Measurements from ENCODE around the gene NUDT13.

NUDT13 gene

GRCh38 chr10:73095481-73096021 lies 14.7 kb upstream of the NUDT13 start:
- Histone ChIP-seq H4K5ac (ENCODE audit: low read length) (no peak overlapping the region), H3K56ac (ENCODE audit: low read length) (peak overlapping the region; percentile 99), H4K8ac (ENCODE audit: low read depth, low read length) (no peak overlapping the region), H3K4me1 (ENCODE audit: control insufficient read depth, low read depth, low read length) (peaks cover 2% of the 10 kb centered on the region), H2AK5ac (ENCODE audit: low read length) (no peak overlapping the region), H3K9ac (ENCODE audit: low read length) (peak overlapping the region; percentile 99), H3K79me1 (ENCODE audit: low read length) (peaks cover 4% of the 10 kb centered on the region), H3K27ac (ENCODE audit: low read depth, low read length) (peak overlapping the region; percentile 95), H3K79me2 (ENCODE audit: control insufficient read depth, insufficient read depth, low read length) (peaks cover 17% of the 10 kb centered on the region), H3K4me2 (ENCODE audit: low read length) (peak overlapping the region; percentile 75), H3K23ac (ENCODE audit: low read length) (peak overlapping the region; percentile 83), H3K27me3 (ENCODE audit: insufficient read depth, low read length, poor library complexity) (no peaks in the 10 kb centered on the region), H3K18ac (ENCODE audit: low read length) (peak overlapping the region; percentile 85), H3K4me3 (ENCODE audit: low read length) (peak overlapping the region; percentile 95), H2BK15ac (replicated peaks; ENCODE audit: low read depth) (no peak overlapping the region), H2BK5ac (ENCODE audit: low read length) (peak overlapping the region; percentile 58), H3K4ac (ENCODE audit: low read depth, low read length) (no peak overlapping the region), H2BK120ac (ENCODE audit: low read depth, low read length) (no peak overlapping the region), H3K36me3 (ENCODE audit: control insufficient read depth, insufficient read depth, low read length) (no peaks in the 10 kb centered on the region)
- peak; percentile 84 for DNase-seq
- WGBS (ENCODE audit: extremely low coverage, insufficient coverage, low lambda C conversion rate): no CpG with 5 or more reads among the region's 14 CpGs

GRCh38 chr10:73096041-73096448 lies 14.2 kb upstream of the NUDT13 start:
- H3K56ac ChIP-seq (ENCODE audit: low read length): peak overlapping the region; percentile 99
- H3K9ac ChIP-seq (ENCODE audit: low read length): peak overlapping the region; percentile 99
- no CpG with 5 or more reads among the region's 29 CpGs for WGBS (ENCODE audit: extremely low coverage, insufficient coverage, low lambda C conversion rate)
- H3K4me1 ChIP-seq (ENCODE audit: control insufficient read depth, low read depth, low read length): peaks cover 2% of the 10 kb centered on the region
- H3K4ac ChIP-seq (ENCODE audit: low read depth, low read length): peak overlapping the region; percentile 82
- no peak overlapping the region for H4K8ac ChIP-seq (ENCODE audit: low read depth, low read length)
- peak overlapping the region; percentile 95 for H3K27ac ChIP-seq (ENCODE audit: low read depth, low read length)
- H2BK15ac ChIP-seq (replicated peaks; ENCODE audit: low read depth): no peak overlapping the region
- H2AK5ac ChIP-seq (ENCODE audit: low read length): no peak overlapping the region
- no peak overlapping the region for H4K5ac ChIP-seq (ENCODE audit: low read length)
- peak overlapping the region; percentile 89 for H2BK5ac ChIP-seq (ENCODE audit: low read length)
- peak overlapping the region; percentile 83 for H3K23ac ChIP-seq (ENCODE audit: low read length)
- peak overlapping the region; percentile 75 for H3K4me2 ChIP-seq (ENCODE audit: low read length)
- DNase-seq: peak; percentile 92
- no peaks in the 10 kb centered on the region for H3K27me3 ChIP-seq (ENCODE audit: insufficient read depth, low read length, poor library complexity)
- H2BK120ac ChIP-seq (ENCODE audit: low read depth, low read length): peak overlapping the region; percentile 18
- H3K79me1 ChIP-seq (ENCODE audit: low read length): peaks cover 4% of the 10 kb centered on the region
- peaks cover 17% of the 10 kb centered on the region for H3K79me2 ChIP-seq (ENCODE audit: control insufficient read depth, insufficient read depth, low read length)
- H3K4me3 ChIP-seq (ENCODE audit: low read length): peak overlapping the region; percentile 95
- no peaks in the 10 kb centered on the region for H3K36me3 ChIP-seq (ENCODE audit: control insufficient read depth, insufficient read depth, low read length)
- H3K18ac ChIP-seq (ENCODE audit: low read length): peak overlapping the region; percentile 85

- Histone ChIP-seq H3K23ac (ENCODE audit: low read length) (peak within 1 kb of the TSS; percentile 83), H3K79me2 (ENCODE audit: control insufficient read depth, insufficient read depth, low read length) (peaks cover 17% of the 10 kb centered on the region), H3K56ac (ENCODE audit: low read length) (peak within 1 kb of the TSS; percentile 99), H3K18ac (ENCODE audit: low read length) (peak within 1 kb of the TSS; percentile 85), H3K4me1 (ENCODE audit: control insufficient read depth, low read depth, low read length) (peaks cover 2% of the 10 kb centered on the region), H3K9ac (ENCODE audit: low read length) (peak within 1 kb of the TSS; percentile 99), H3K4me3 (ENCODE audit: low read length) (peak within 1 kb of the TSS; percentile 95), H3K27me3 (ENCODE audit: insufficient read depth, low read length, poor library complexity) (no peaks in the 10 kb centered on the region), H4K8ac (ENCODE audit: low read depth, low read length) (no peak within 1 kb of the TSS), H3K79me1 (ENCODE audit: low read length) (peaks cover 3% of the 10 kb centered on the region), H3K27ac (ENCODE audit: low read depth, low read length) (peak within 1 kb of the TSS; percentile 95), H3K4ac (ENCODE audit: low read depth, low read length) (peak within 1 kb of the TSS; percentile 82), H4K5ac (ENCODE audit: low read length) (no peak within 1 kb of the TSS), H2BK15ac (replicated peaks; ENCODE audit: low read depth) (no peak within 1 kb of the TSS), H2AK5ac (ENCODE audit: low read length) (no peak within 1 kb of the TSS), H2BK120ac (ENCODE audit: low read depth, low read length) (peak within 1 kb of the TSS; percentile 18), H3K36me3 (ENCODE audit: control insufficient read depth, insufficient read depth, low read length) (no peaks in the 10 kb centered on the region), H3K4me2 (ENCODE audit: low read length) (peak within 1 kb of the TSS; percentile 75), H2BK5ac (ENCODE audit: low read length) (peak within 1 kb of the TSS; percentile 89)
- WGBS (ENCODE audit: extremely low coverage, insufficient coverage, low lambda C conversion rate): no CpG with 5 or more reads among the region's 75 CpGs
- DNase-seq: peak; percentile 98
These were observed 13.6 kb upstream of the NUDT13 start, which contains the start of gene P4HA1 for GRCh38 chr10:73096449-73097304. P4HA1 (minus strand) TSS chr10:73096866; CDS start chr10:73074883, 21,983 bp downstream.

- no peak overlapping the region for H3K18ac ChIP-seq (ENCODE audit: low read length)
- no peak for DNase-seq
- H3K4me3 ChIP-seq (ENCODE audit: low read length): no peak overlapping the region
- no peak overlapping the region for H3K4ac ChIP-seq (ENCODE audit: low read depth, low read length)
- no peak overlapping the region for H4K5ac ChIP-seq (ENCODE audit: low read length)
- no peak overlapping the region for H4K8ac ChIP-seq (ENCODE audit: low read depth, low read length)
- peaks cover 2% of the 10 kb centered on the region for H3K4me1 ChIP-seq (ENCODE audit: control insufficient read depth, low read depth, low read length)
- no CpG with 5 or more reads among the region's 4 CpGs for whole genome bisulfite sequencing (ENCODE audit: extremely low coverage, insufficient coverage, low lambda C conversion rate)
- H3K27ac ChIP-seq (ENCODE audit: low read depth, low read length): peak overlapping the region; percentile 29
- H2AK5ac ChIP-seq (ENCODE audit: low read length): no peak overlapping the region
- H2BK15ac ChIP-seq (replicated peaks; ENCODE audit: low read depth): no peak overlapping the region
- peak overlapping the region; percentile 32 for H3K4me2 ChIP-seq (ENCODE audit: low read length)
- H3K79me2 ChIP-seq (ENCODE audit: control insufficient read depth, insufficient read depth, low read length): peaks cover 15% of the 10 kb centered on the region
- H3K23ac ChIP-seq (ENCODE audit: low read length): no peak overlapping the region
- peaks cover 3% of the 10 kb centered on the region for H3K79me1 ChIP-seq (ENCODE audit: low read length)
- peak overlapping the region; percentile 99 for H3K9ac ChIP-seq (ENCODE audit: low read length)
- H3K36me3 ChIP-seq (ENCODE audit: control insufficient read depth, insufficient read depth, low read length): no peaks in the 10 kb centered on the region
- no peak overlapping the region for H2BK120ac ChIP-seq (ENCODE audit: low read depth, low read length)
- H3K56ac ChIP-seq (ENCODE audit: low read length): peak overlapping the region; percentile 86
- no peaks in the 10 kb centered on the region for H3K27me3 ChIP-seq (ENCODE audit: insufficient read depth, low read length, poor library complexity)
- H2BK5ac ChIP-seq (ENCODE audit: low read length): no peak overlapping the region
These were observed 13.0 kb upstream of the NUDT13 start for GRCh38 chr10:73097305-73097670.

GRCh38 chr10:73099141-73099540 lies 11.1 kb upstream of the NUDT13 start:
- Histone ChIP-seq H3K4me1 (ENCODE audit: control insufficient read depth, low read depth, low read length) (peaks cover under 1% of the 10 kb centered on the region), H2BK15ac (replicated peaks; ENCODE audit: low read depth) (no peak overlapping the region), H4K5ac (ENCODE audit: low read length) (no peak overlapping the region), H3K18ac (ENCODE audit: low read length) (no peak overlapping the region), H4K8ac (ENCODE audit: low read depth, low read length) (no peak overlapping the region), H3K4me3 (ENCODE audit: low read length) (no peak overlapping the region), H3K9ac (ENCODE audit: low read length) (no peak overlapping the region), H2BK5ac (ENCODE audit: low read length) (no peak overlapping the region), H2AK5ac (ENCODE audit: low read length) (no peak overlapping the region), H3K4me2 (ENCODE audit: low read length) (no peak overlapping the region), H3K79me1 (ENCODE audit: low read length) (no peaks in the 10 kb centered on the region), H3K79me2 (ENCODE audit: control insufficient read depth, insufficient read depth, low read length) (peaks cover 5% of the 10 kb centered on the region), H3K36me3 (ENCODE audit: control insufficient read depth, insufficient read depth, low read length) (no peaks in the 10 kb centered on the region), H3K27ac (ENCODE audit: low read depth, low read length) (no peak overlapping the region), H3K56ac (ENCODE audit: low read length) (no peak overlapping the region), H3K23ac (ENCODE audit: low read length) (no peak overlapping the region), H3K4ac (ENCODE audit: low read depth, low read length) (no peak overlapping the region), H2BK120ac (ENCODE audit: low read depth, low read length) (no peak overlapping the region), H3K27me3 (ENCODE audit: insufficient read depth, low read length, poor library complexity) (no peaks in the 10 kb centered on the region)
- no CpG with 5 or more reads among the region's 1 CpG for WGBS (ENCODE audit: extremely low coverage, insufficient coverage, low lambda C conversion rate)
- no peak for DNase-seq
